ENCODE measurements around the gene FER1L5.
A peak's percentile ranks its signal among the peaks of the same experiment; 100 is the strongest.

Gene FER1L5

GRCh38 chr2:96602330-96602823 lies 40.2 kb upstream of the FER1L5 start:
- POLR2A ChIA-PET: interaction anchor here (0.6 kb wide), 1 partner anchor 128 kb away, joined by 4 read pairs; no protein-coding TSS in a partner anchor
- H3K36me3 ChIP-seq (ENCODE audit: control insufficient read depth in 4 of 4, insufficient read depth in 4 of 4, low read length in 3 of 4): peaks cover 32 to 85% (median 66%) of the 10 kb centered on the region in 4 experiments

GRCh38 chr2:96604104-96604503 lies 38.5 kb upstream of the FER1L5 start:
- H3K27ac ChIP-seq (ENCODE audit: insufficient read depth in 1 of 2, low read depth in 1 of 2, low read length in 2 of 2, poor library complexity in 1 of 2, severe bottlenecking in 2 of 2): no peak overlapping the region
- no peaks in the 10 kb centered on the region for H3K27me3 ChIP-seq (replicated peaks in 2 of 5; ENCODE audit: control insufficient read depth in 4 of 5, insufficient read depth in 5 of 5, low read length in 4 of 5)
- ChIA-PET POLR2A (interaction anchor here (0.7 kb wide), 1 partner anchor 10 kb away, joined by 4 read pairs; no protein-coding TSS in a partner anchor), CTCF (interaction anchor here (0.8 to 2.3 kb wide), 10 partner anchors 10 to 159 kb away, joined by 3 to 10 read pairs (median 4); partner anchors contain the start of genes FER1L5 and KANSL3)
- H3K4me3 ChIP-seq (ENCODE audit: control insufficient read depth in 1 of 7, extremely low read depth in 1 of 7, insufficient read depth in 4 of 7, low read depth in 2 of 7, low read length in 6 of 7): no peak overlapping the region
- H3K4me1 ChIP-seq (ENCODE audit: control extremely low read depth in 1 of 4, control insufficient read depth in 4 of 4, insufficient read depth in 4 of 4, low read length in 3 of 4): peaks cover 0 to 10% (median 9%) of the 10 kb centered on the region in 4 experiments
- DNase-seq: peak in 2 of 3 donors; percentile 45 to 51
- no peaks in the 10 kb centered on the region for H3K9me3 ChIP-seq (ENCODE audit: control extremely low read depth in 1 of 5, control insufficient read depth in 4 of 5, insufficient read depth in 2 of 5, low read depth in 1 of 5, low read length in 4 of 5)
- 100% methylated on average over 1 of the region's 2 CpGs for WGBS (ENCODE audit: insufficient coverage)
- H3K36me3 ChIP-seq (ENCODE audit: control insufficient read depth in 4 of 4, insufficient read depth in 4 of 4, low read length in 3 of 4): peaks cover 38 to 93% (median 75%) of the 10 kb centered on the region in 4 experiments

More at GRCh38 chr2:96602330-96602823, 40.2 kb upstream of the FER1L5 start:
- Histone ChIP-seq H3K4me1 (ENCODE audit: control extremely low read depth in 1 of 4, control insufficient read depth in 4 of 4, insufficient read depth in 4 of 4, low read length in 3 of 4) (peaks cover 0 to 10% (median 9%) of the 10 kb centered on the region in 4 experiments), H3K4me3 (ENCODE audit: control insufficient read depth in 1 of 7, extremely low read depth in 1 of 7, insufficient read depth in 4 of 7, low read depth in 2 of 7, low read length in 6 of 7) (no peak overlapping the region), H3K9me3 (ENCODE audit: control extremely low read depth in 1 of 5, control insufficient read depth in 4 of 5, insufficient read depth in 2 of 5, low read depth in 1 of 5, low read length in 4 of 5) (no peaks in the 10 kb centered on the region), H3K27ac (ENCODE audit: insufficient read depth in 1 of 2, low read depth in 1 of 2, low read length in 2 of 2, poor library complexity in 1 of 2, severe bottlenecking in 2 of 2) (peak overlapping the region in 1 of 2 experiments; percentile 28), H3K27me3 (replicated peaks in 2 of 5; ENCODE audit: control insufficient read depth in 4 of 5, insufficient read depth in 5 of 5, low read length in 4 of 5) (no peaks in the 10 kb centered on the region)
- DNase-seq: peak in 2 of 3 donors; percentile 13 to 17
- 100% methylated on average over 2 of the region's 2 CpGs for WGBS (ENCODE audit: insufficient coverage)
- CTCF ChIA-PET: interaction anchor here (0.6 to 1.9 kb wide), 6 partner anchors 8 to 191 kb away, joined by 3 to 13 read pairs (median 3); no protein-coding TSS in a partner anchor

- POLR2A ChIA-PET: no interaction called here
- Histone ChIP-seq H3K27me3 (replicated peaks in 2 of 5; ENCODE audit: control insufficient read depth in 4 of 5, insufficient read depth in 5 of 5, low read length in 4 of 5) (no peaks in the 10 kb centered on the region), H3K36me3 (ENCODE audit: control insufficient read depth in 4 of 4, insufficient read depth in 4 of 4, low read length in 3 of 4) (peaks cover 37 to 96% (median 81%) of the 10 kb centered on the region in 4 experiments), H3K4me1 (ENCODE audit: control extremely low read depth in 1 of 4, control insufficient read depth in 4 of 4, insufficient read depth in 4 of 4, low read length in 3 of 4) (no peaks in the 10 kb centered on the region), H3K27ac (ENCODE audit: insufficient read depth in 1 of 2, low read depth in 1 of 2, low read length in 2 of 2, poor library complexity in 1 of 2, severe bottlenecking in 2 of 2) (no peak overlapping the region), H3K9me3 (ENCODE audit: control extremely low read depth in 1 of 5, control insufficient read depth in 4 of 5, insufficient read depth in 2 of 5, low read depth in 1 of 5, low read length in 4 of 5) (no peaks in the 10 kb centered on the region), H3K4me3 (ENCODE audit: control insufficient read depth in 1 of 7, extremely low read depth in 1 of 7, insufficient read depth in 4 of 7, low read depth in 2 of 7, low read length in 6 of 7) (no peak overlapping the region)
- DNase-seq: no peak
- 98% methylated on average over 11 of the region's 13 CpGs for WGBS (ENCODE audit: insufficient coverage)
- CTCF ChIA-PET: interaction anchor here (3.0 kb wide), 1 partner anchor 7 kb away, joined by 13 read pairs; no protein-coding TSS in a partner anchor
Observed at GRCh38 chr2:96608469-96609455, 33.8 kb upstream of the FER1L5 start.

GRCh38 chr2:96616128-96616527 lies 26.4 kb upstream of the FER1L5 start:
- Histone ChIP-seq H3K36me3 (ENCODE audit: control insufficient read depth in 4 of 4, insufficient read depth in 4 of 4, low read length in 3 of 4) (peaks cover 9 to 53% (median 30%) of the 10 kb centered on the region in 4 experiments), H3K27ac (ENCODE audit: insufficient read depth in 1 of 2, low read depth in 1 of 2, low read length in 2 of 2, poor library complexity in 1 of 2, severe bottlenecking in 2 of 2) (peak overlapping the region; percentile 93 to 96), H3K4me3 (ENCODE audit: control insufficient read depth in 1 of 7, extremely low read depth in 1 of 7, insufficient read depth in 4 of 7, low read depth in 2 of 7, low read length in 6 of 7) (peak overlapping the region in 3 of 7 experiments; percentile 0 to 73 (median 38)), H3K4me1 (ENCODE audit: control extremely low read depth in 1 of 4, control insufficient read depth in 4 of 4, insufficient read depth in 4 of 4, low read length in 3 of 4) (peaks cover 5 to 32% (median 25%) of the 10 kb centered on the region in 4 experiments), H3K27me3 (replicated peaks in 2 of 5; ENCODE audit: control insufficient read depth in 4 of 5, insufficient read depth in 5 of 5, low read length in 4 of 5) (no peaks in the 10 kb centered on the region), H3K9me3 (ENCODE audit: control extremely low read depth in 1 of 5, control insufficient read depth in 4 of 5, insufficient read depth in 2 of 5, low read depth in 1 of 5, low read length in 4 of 5) (no peaks in the 10 kb centered on the region)
- no peak for DNase-seq
- POLR2A ChIA-PET: no interaction called here
- 100% methylated on average over 1 of the region's 1 CpG for WGBS (ENCODE audit: insufficient coverage)
- CTCF ChIA-PET: interaction anchor here (1.0 kb wide), 1 partner anchor 90 kb away, joined by 3 read pairs; no protein-coding TSS in a partner anchor

GRCh38 chr2:96616535-96616934 lies 26.0 kb upstream of the FER1L5 start:
- Histone ChIP-seq H3K4me3 (ENCODE audit: control insufficient read depth in 1 of 7, extremely low read depth in 1 of 7, insufficient read depth in 4 of 7, low read depth in 2 of 7, low read length in 6 of 7) (peak overlapping the region in 3 of 7 experiments; percentile 0 to 73 (median 38)), H3K36me3 (ENCODE audit: control insufficient read depth in 4 of 4, insufficient read depth in 4 of 4, low read length in 3 of 4) (peaks cover 7 to 49% (median 25%) of the 10 kb centered on the region in 4 experiments), H3K9me3 (ENCODE audit: control extremely low read depth in 1 of 5, control insufficient read depth in 4 of 5, insufficient read depth in 2 of 5, low read depth in 1 of 5, low read length in 4 of 5) (no peaks in the 10 kb centered on the region), H3K27ac (ENCODE audit: insufficient read depth in 1 of 2, low read depth in 1 of 2, low read length in 2 of 2, poor library complexity in 1 of 2, severe bottlenecking in 2 of 2) (peak overlapping the region; percentile 93 to 96), H3K27me3 (replicated peaks in 2 of 5; ENCODE audit: control insufficient read depth in 4 of 5, insufficient read depth in 5 of 5, low read length in 4 of 5) (no peaks in the 10 kb centered on the region), H3K4me1 (ENCODE audit: control extremely low read depth in 1 of 4, control insufficient read depth in 4 of 4, insufficient read depth in 4 of 4, low read length in 3 of 4) (peaks cover 5 to 32% (median 25%) of the 10 kb centered on the region in 4 experiments)
- CTCF ChIA-PET: interaction anchor here (1.0 kb wide), 1 partner anchor 90 kb away, joined by 3 read pairs; no protein-coding TSS in a partner anchor
- POLR2A ChIA-PET: no interaction called here
- 75% methylated on average over 4 of the region's 6 CpGs for WGBS (ENCODE audit: insufficient coverage)
- DNase-seq: no peak

- ChIA-PET POLR2A (interaction anchor here (0.6 to 1.5 kb wide), 5 partner anchors 9 to 93 kb away, joined by 3 to 6 read pairs (median 5); partner anchors contain the start of gene KANSL3), CTCF (interaction anchor here (1.0 to 1.4 kb wide), 2 partner anchors 10 to 89 kb away, joined by 3 to 5 read pairs; no protein-coding TSS in a partner anchor)
- DNase-seq: no peak
Observed at GRCh38 chr2:96617012-96617411, 25.6 kb upstream of the FER1L5 start.

More at GRCh38 chr2:96617012-96617411, 25.6 kb upstream of the FER1L5 start:
- Histone ChIP-seq H3K27me3 (replicated peaks in 2 of 5; ENCODE audit: control insufficient read depth in 4 of 5, insufficient read depth in 5 of 5, low read length in 4 of 5) (no peaks in the 10 kb centered on the region), H3K4me3 (ENCODE audit: control insufficient read depth in 1 of 7, extremely low read depth in 1 of 7, insufficient read depth in 4 of 7, low read depth in 2 of 7, low read length in 6 of 7) (peak overlapping the region in 4 of 7 experiments; percentile 5 to 74 (median 56)), H3K9me3 (ENCODE audit: control extremely low read depth in 1 of 5, control insufficient read depth in 4 of 5, insufficient read depth in 2 of 5, low read depth in 1 of 5, low read length in 4 of 5) (no peaks in the 10 kb centered on the region), H3K4me1 (ENCODE audit: control extremely low read depth in 1 of 4, control insufficient read depth in 4 of 4, insufficient read depth in 4 of 4, low read length in 3 of 4) (peaks cover 5 to 32% (median 25%) of the 10 kb centered on the region in 4 experiments), H3K27ac (ENCODE audit: insufficient read depth in 1 of 2, low read depth in 1 of 2, low read length in 2 of 2, poor library complexity in 1 of 2, severe bottlenecking in 2 of 2) (peak overlapping the region; percentile 93 to 96), H3K36me3 (ENCODE audit: control insufficient read depth in 4 of 4, insufficient read depth in 4 of 4, low read length in 3 of 4) (peaks cover 7 to 46% (median 22%) of the 10 kb centered on the region in 4 experiments)
- 50% methylated on average over 2 of the region's 4 CpGs for WGBS (ENCODE audit: insufficient coverage)
